Smooth muscle cell (in vitro differentiated cells): ENCODE measurements around the gene ZNF512B. TPM values are rescaled to one million over a fixed set of nuclear protein-coding genes. Genes with fewer than 3 reads are reported as not detected.

Source experiments
- DNase-seq: peaks from one replicate; lab custom pipeline; 2025; ENCODE audit not compliant: unreplicated experiment; lab: John Stamatoyannopoulos, UW
- H2AFZ ChIP-seq: fragments of 200-600 bp; sonication (generic); 2 replicates; pipeline ENCODE4 v1.6.0; 2016; ENCODE audit warnings: antibody characterized with exemption, low read depth, mild to moderate bottlenecking
- H3F3A ChIP-seq: fragments of 200-600 bp; sonication (generic); 2 replicates; pipeline ENCODE4 v1.6.0; 2017; ENCODE audit warnings: antibody characterized with exemption, low read depth
- H3K27ac ChIP-seq: fragments of 200-600 bp; sonication (generic); 2 replicates; pipeline ENCODE4 v1.5.1; 2016; ENCODE audit warnings: low read depth, mild to moderate bottlenecking
- H3K27me3 ChIP-seq: fragments of 200-600 bp; sonication (generic); 2 replicates; pipeline ENCODE4 v1.6.1; 2016; ENCODE audit warnings: low read depth, mild to moderate bottlenecking
- H3K36me3 ChIP-seq: fragments of 200-600 bp; sonication (generic); 2 replicates; pipeline ENCODE4 v1.5.1; 2016; ENCODE audit warnings: low read depth
- H3K4me1 ChIP-seq: fragments of 200-600 bp; sonication (generic); 2 replicates; pipeline ENCODE4 v1.5.1; 2016; ENCODE audit warnings: low read depth
- H3K4me2 ChIP-seq: fragments of 200-600 bp; sonication (generic); 2 replicates; pipeline ENCODE4 v1.6.0; 2016; ENCODE audit warnings: mild to moderate bottlenecking
- H3K4me3 ChIP-seq: fragments of 200-600 bp; sonication (generic); 2 replicates; pipeline ENCODE4 v1.5.1; 2016; ENCODE audit warnings: mild to moderate bottlenecking
- H3K79me2 ChIP-seq: fragments of 200-600 bp; sonication (generic); 2 replicates; pipeline ENCODE4 v1.6.0; 2016; ENCODE audit warnings: low read depth, mild to moderate bottlenecking
- H3K9ac ChIP-seq: fragments of 200-600 bp; sonication (generic); 2 replicates; pipeline ENCODE4 v1.6.0; 2016; ENCODE audit warnings: low read depth
- H3K9me3 ChIP-seq: fragments of 200-600 bp; sonication (generic); replicated peaks from 2 replicates; pipeline ENCODE4 v1.5.1; 2016; ENCODE audit warnings: low read depth
- H4K20me1 ChIP-seq: fragments of 200-600 bp; sonication (generic); 2 replicates; pipeline ENCODE4 v1.6.0; 2016; ENCODE audit warnings: low read depth
- CTCF ChIP-seq: fragments of 200-600 bp; sonication (generic); IDR thresholded peaks from 2 replicates; pipeline ENCODE4 v1.5.1; 2017; ENCODE audit warnings: borderline replicate concordance, mild to moderate bottlenecking, antibody characterized with exemption; ENCODE audit not compliant: insufficient read depth, poor library complexity, severe bottlenecking
- WGBS: methylation state at CpG from one replicate; pipeline ENCODE4 v1.1.7; 2016; ENCODE audit warnings: low lambda C conversion rate; 5-methylcytosine and 5-hydroxymethylcytosine counted together
- polyA plus RNA-seq: library from polyadenylated mRNA; unstranded; fragments of >200 nt; fragmentation: Nextera tagmentation; extraction: Ambion mirVana; gene quantifications from 2 replicates; pipeline ENCODE4 v1.2.1, GENCODE V29; 2016
- total RNA-seq: library from RNA; depleted of rRNA; stranded (reverse); fragments of >200 nt; gene quantifications from 2 replicates; pipeline ENCODE4 v1.2.3, GENCODE V29; 2014

Gene ZNF512B
- total and polyA plus RNA-seq, 2 experiments from 2014 or later: 4.6 to 5.6 TPM

GRCh38 chr20:63955827-63956663 is 13.7 kb downstream of the ZNF512B start, which contains the start of gene UCKL1:
TSS of gene UCKL1 (minus strand) at chr20:63956416. CDS start at chr20:63956372, 44 bp downstream.
- peak within 1 kb of the TSS; percentile 80 for H3K27ac ChIP-seq
- H3K9ac ChIP-seq: peak within 1 kb of the TSS; percentile 83
- DNase-seq: peak; percentile 60
- H3F3A ChIP-seq: no peaks in the 10 kb centered on the region
- peaks cover 50% of the 10 kb centered on the region for H3K79me2 ChIP-seq
- peak within 1 kb of the TSS; percentile 99 for H3K4me3 ChIP-seq
- peaks cover 10% of the 10 kb centered on the region for H3K4me1 ChIP-seq
- no peak for TF ChIP-seq CTCF
- H2AFZ ChIP-seq: peak within 1 kb of the TSS; percentile 39
- H3K9me3 ChIP-seq: no peaks in the 10 kb centered on the region
- H3K36me3 ChIP-seq: no peaks in the 10 kb centered on the region
- H4K20me1 ChIP-seq: peaks cover 47% of the 10 kb centered on the region
- under 1% methylated on average over 99 of the region's 105 CpGs for WGBS
- H3K27me3 ChIP-seq: no peaks in the 10 kb centered on the region
- H3K4me2 ChIP-seq: peak within 1 kb of the TSS; percentile 100

GRCh38 chr20:63955281-63955826 is 14.4 kb downstream of the ZNF512B start:
- no peaks in the 10 kb centered on the region for H3K9me3 ChIP-seq
- peak overlapping the region; percentile 99 for H3K4me2 ChIP-seq
- H3K36me3 ChIP-seq: no peaks in the 10 kb centered on the region
- peak overlapping the region; percentile 39 for H2AFZ ChIP-seq
- peaks cover 52% of the 10 kb centered on the region for H3K79me2 ChIP-seq
- H3F3A ChIP-seq: no peaks in the 10 kb centered on the region
- H3K4me3 ChIP-seq: peak overlapping the region; percentile 99
- DNase-seq: no peak
- 8% methylated on average over 21 of the region's 31 CpGs for WGBS
- H3K4me1 ChIP-seq: peaks cover 10% of the 10 kb centered on the region
- peaks cover 53% of the 10 kb centered on the region for H4K20me1 ChIP-seq
- no peaks in the 10 kb centered on the region for H3K27me3 ChIP-seq
- peak overlapping the region; percentile 83 for H3K9ac ChIP-seq
- TF ChIP-seq CTCF: peak; percentile 30
- H3K27ac ChIP-seq: no peak overlapping the region

GRCh38 chr20:63953764-63954429 is 15.8 kb downstream of the ZNF512B start:
- Histone ChIP-seq H3F3A (no peaks in the 10 kb centered on the region), H3K9me3 (no peaks in the 10 kb centered on the region), H3K36me3 (no peaks in the 10 kb centered on the region), H3K4me2 (no peak overlapping the region), H3K27me3 (no peaks in the 10 kb centered on the region), H3K4me1 (peaks cover 10% of the 10 kb centered on the region), H2AFZ (no peak overlapping the region), H3K79me2 (peaks cover 57% of the 10 kb centered on the region), H3K9ac (no peak overlapping the region), H4K20me1 (peaks cover 68% of the 10 kb centered on the region), H3K4me3 (no peak overlapping the region), H3K27ac (no peak overlapping the region)
- no peak for TF ChIP-seq CTCF
- 89% methylated on average over 13 of the region's 13 CpGs for WGBS
- no peak for DNase-seq
